T-helper 17 cell (primary cell): Measurements from ENCODE around the gene TBC1D12. TPM values are rescaled to one million over a fixed set of nuclear protein-coding genes. Genes with fewer than 3 reads are reported as not detected.

Source experiments
- ATAC-seq: fragments of 150-1000 bp; cut with Tn5 transposase; 2 replicates; pipeline ENCODE4 v1.10.0; 2021; ENCODE audit warnings: mild to moderate bottlenecking, moderate library complexity
- DNase-seq, 3 donors: peaks; one replicate each; pipeline versions ENCODE4 v3.0.0 to v3.0.0-alpha.2; 2020 to 2021
- H3K9me3 ChIP-seq: one replicate; pipeline ENCODE4 v1.7.0; 2013; ENCODE audit warnings: low read length, mild to moderate bottlenecking; ENCODE audit not compliant: control insufficient read depth, poor library complexity, severe bottlenecking
- H3K27ac Mint-ChIP-seq: one replicate; pipeline ENCODE4 v1.8.0; 2022; ENCODE audit warnings: mild to moderate bottlenecking, moderate library complexity, mixed read lengths
- H3K27me3 Mint-ChIP-seq: one replicate; pipeline ENCODE4 v1.8.0; 2022; ENCODE audit warnings: mixed read lengths
- H3K36me3 Mint-ChIP-seq: one replicate; pipeline ENCODE4 v1.8.0; 2022; ENCODE audit warnings: low read depth, mixed read lengths
- H3K4me1 Mint-ChIP-seq: one replicate; pipeline ENCODE4 v1.8.0; 2022; ENCODE audit warnings: mild to moderate bottlenecking, mixed read lengths
- H3K4me3 Mint-ChIP-seq: one replicate; pipeline ENCODE4 v1.8.0; 2022; ENCODE audit warnings: mild to moderate bottlenecking, moderate library complexity, mixed read lengths
- total RNA-seq, 4 donors: library from RNA in 2 of 4; stranded (reverse) in 2 of 4; gene quantifications; one replicate each; pipeline ENCODE4 v1.2.3 and lab custom pipeline; 2022 to 2026

The TBC1D12 gene
- total RNA-seq, 2 donors from 2014 or later = 1.3 to 1.9 TPM

DNA sequence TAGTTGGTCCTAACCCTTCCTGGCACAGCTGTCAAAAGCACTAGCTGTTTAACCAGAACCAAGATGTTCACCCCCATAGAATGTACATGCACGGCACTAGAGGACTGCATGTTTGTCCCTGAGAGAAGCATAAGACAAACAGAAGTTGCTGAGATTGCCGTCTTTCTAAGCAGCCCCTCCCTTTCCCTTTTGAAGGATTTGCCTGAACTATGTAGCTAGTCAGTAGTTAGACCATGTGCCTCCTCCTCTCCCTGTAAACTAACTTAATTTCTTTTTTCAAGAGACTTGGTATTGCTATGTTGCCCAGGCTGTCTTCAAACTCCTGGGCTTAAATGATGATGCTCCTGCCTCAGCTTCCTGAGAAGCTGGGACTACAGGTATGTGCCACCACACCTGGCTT lies 40.7 kb downstream of the TBC1D12 start:
- Mint-ChIP-seq H3K4me3 (no peak overlapping the region), H3K4me1 (no peaks in the 10 kb centered on the region)

DNA sequence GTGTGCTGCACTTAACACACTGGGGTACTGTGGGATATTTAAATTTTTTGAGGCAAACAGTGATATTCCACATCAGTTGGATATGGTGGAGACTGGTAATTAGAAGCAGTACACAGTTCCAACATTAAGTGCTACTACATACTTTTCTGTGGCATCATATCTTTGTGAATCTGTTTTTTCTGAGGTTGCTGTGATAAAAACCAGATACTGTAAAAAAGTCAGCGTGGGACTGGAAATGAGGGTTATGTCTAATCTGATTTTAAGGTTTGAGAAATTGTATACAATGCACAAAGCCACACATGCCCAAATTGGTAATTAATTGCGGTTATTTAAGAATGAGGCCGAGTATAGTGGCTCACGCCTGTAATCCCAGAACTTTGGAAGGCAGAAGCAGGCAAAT lies 41.2 kb downstream of the TBC1D12 start:
- ATAC-seq (no peak), DNase-seq (no peak)
- Mint-ChIP-seq H3K4me3 (no peak overlapping the region), H3K36me3 (no peaks in the 10 kb centered on the region), H3K4me1 (no peaks in the 10 kb centered on the region), H3K27ac (no peak overlapping the region), H3K27me3 (peaks cover 13% of the 10 kb centered on the region)
- no peaks in the 10 kb centered on the region for H3K9me3 ChIP-seq

More for the DNA sequence above, 40.7 kb downstream of the TBC1D12 start:
- ATAC-seq = no peak
- no peaks in the 10 kb centered on the region for H3K9me3 ChIP-seq
- H3K27me3 Mint-ChIP-seq = peaks cover 13% of the 10 kb centered on the region
- no peak overlapping the region for H3K27ac Mint-ChIP-seq
- DNase-seq = no peak
- no peaks in the 10 kb centered on the region for H3K36me3 Mint-ChIP-seq

DNA sequence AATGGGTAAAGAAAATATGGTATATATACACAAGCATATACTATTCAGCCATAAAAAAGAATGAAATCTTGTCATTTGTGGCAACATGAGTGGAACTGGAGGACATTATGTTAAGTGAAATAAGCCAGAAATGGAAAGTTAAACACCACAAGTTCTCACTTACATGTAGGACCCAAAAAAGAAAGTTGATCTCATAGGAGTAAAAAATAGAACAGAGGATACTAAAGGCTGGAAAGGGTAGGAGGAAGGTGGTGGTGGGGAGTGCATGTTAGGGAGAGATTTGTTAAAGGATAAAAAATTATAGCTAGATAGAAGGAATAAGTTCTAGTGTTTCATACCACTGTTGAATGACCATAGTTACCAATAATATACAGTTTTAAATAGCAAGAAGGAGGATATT lies 48.4 kb downstream of the TBC1D12 start:
- ATAC-seq (no peak), DNase-seq (no peak)
- H3K9me3 ChIP-seq = no peaks in the 10 kb centered on the region
- Mint-ChIP-seq H3K4me3 (no peak overlapping the region), H3K27me3 (no peaks in the 10 kb centered on the region), H3K36me3 (no peaks in the 10 kb centered on the region), H3K27ac (no peak overlapping the region), H3K4me1 (no peaks in the 10 kb centered on the region)

DNA sequence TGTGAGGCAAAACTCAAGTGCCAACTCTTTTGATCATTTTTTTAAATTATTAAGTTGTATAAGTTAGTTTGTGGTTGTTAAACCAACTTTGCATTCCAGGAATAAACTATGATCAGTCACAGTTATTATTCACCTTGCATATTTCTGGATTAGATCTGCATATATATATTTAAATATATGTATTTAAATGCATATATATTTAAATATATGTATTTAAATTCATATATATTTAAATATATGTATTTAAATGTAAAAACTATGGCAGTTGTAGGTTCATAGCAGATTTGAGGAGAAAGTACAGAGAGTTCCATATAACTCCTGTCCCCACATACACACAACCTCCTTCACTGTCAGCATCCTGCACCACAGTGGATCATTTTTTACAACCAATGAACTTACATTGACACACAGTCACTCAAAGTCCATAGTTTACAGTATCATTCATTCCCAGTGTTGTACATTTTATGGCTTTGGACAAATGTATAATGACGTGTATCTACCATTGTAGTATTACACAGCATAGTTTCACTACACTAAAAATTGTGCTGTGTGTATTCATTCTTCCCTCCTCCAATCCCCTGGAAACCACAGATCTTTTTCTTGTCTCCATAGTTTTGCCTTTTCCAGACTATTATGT lies 49.7 kb downstream of the TBC1D12 start:
- no peak for DNase-seq
- H3K27me3 Mint-ChIP-seq = no peaks in the 10 kb centered on the region
- H3K4me1 Mint-ChIP-seq = no peaks in the 10 kb centered on the region
- H3K27ac Mint-ChIP-seq = no peak overlapping the region
- H3K9me3 ChIP-seq = no peaks in the 10 kb centered on the region
- H3K36me3 Mint-ChIP-seq = no peaks in the 10 kb centered on the region
- no peak overlapping the region for H3K4me3 Mint-ChIP-seq
- no peak for ATAC-seq

DNA sequence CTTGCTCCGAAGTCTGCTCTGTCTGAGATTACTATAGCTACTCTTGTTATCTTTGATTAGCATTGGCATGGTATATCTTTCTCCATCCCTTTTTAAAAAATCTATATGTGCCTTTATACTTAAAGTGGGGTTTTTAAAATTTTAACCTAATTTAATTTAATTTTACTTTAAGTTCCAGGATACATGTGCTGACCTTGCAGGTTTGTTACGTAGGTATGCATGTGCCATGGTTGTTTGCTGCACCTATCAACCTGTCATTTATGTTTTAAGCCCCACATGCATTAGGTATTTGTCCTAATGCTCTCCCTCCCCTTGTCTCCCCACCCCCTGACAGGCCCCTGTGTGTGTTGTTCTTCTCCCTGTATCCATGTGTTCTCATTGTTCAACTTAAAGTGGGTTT lies 54.6 kb downstream of the TBC1D12 start:
- no peaks in the 10 kb centered on the region for H3K4me1 Mint-ChIP-seq
- H3K36me3 Mint-ChIP-seq = no peaks in the 10 kb centered on the region
- no peaks in the 10 kb centered on the region for H3K9me3 ChIP-seq

DNA sequence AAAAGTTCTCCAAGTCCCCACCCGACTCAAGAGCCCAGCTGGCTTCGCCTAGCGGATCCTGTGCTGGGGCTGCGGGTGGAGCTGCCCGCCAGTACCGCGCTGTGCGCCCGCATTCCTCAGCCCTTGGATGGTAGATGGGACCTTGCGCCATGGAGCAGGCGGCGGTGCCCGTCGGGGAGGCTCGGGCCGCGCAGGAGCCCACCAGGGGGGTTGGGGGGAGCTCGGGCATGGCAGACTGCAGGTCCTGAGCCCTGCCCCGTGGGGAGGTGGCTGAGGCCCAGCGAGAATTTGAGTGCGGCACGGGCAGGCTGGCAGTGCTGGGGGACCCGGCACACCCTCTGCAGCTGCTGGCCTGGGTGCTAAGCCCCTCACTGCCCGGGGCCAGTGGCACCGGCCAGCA lies 57.0 kb downstream of the TBC1D12 start:
- no peaks in the 10 kb centered on the region for H3K9me3 ChIP-seq
- Mint-ChIP-seq H3K27ac (no peak overlapping the region), H3K4me3 (no peak overlapping the region), H3K36me3 (no peaks in the 10 kb centered on the region), H3K4me1 (no peaks in the 10 kb centered on the region), H3K27me3 (peaks cover 5% of the 10 kb centered on the region)
- ATAC-seq = no peak
- DNase-seq = no peak

More for the DNA sequence above, 54.6 kb downstream of the TBC1D12 start:
- ATAC-seq (no peak), DNase-seq (no peak)
- Mint-ChIP-seq H3K27me3 (no peaks in the 10 kb centered on the region), H3K4me3 (no peak overlapping the region), H3K27ac (no peak overlapping the region)

DNA sequence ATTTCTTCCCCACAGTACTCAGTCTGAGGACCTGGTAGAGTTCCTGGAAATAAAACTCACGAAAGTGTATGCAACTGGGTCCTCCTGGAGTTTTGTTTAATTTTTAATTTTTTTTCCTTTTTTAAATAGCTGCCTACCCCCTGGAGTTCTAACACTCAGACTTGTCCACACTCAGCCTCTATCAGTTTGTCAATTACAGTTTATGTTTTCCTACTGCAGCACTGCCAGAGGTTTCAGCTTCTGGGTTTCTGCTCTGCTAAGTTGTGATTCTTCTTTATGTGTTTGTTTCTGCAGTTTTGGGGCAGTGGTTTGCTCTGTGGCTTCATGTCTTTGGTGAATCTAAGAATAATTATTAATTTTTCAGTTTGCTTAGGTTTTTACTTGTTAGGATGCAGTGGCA lies 59.2 kb downstream of the TBC1D12 start:
- Mint-ChIP-seq H3K36me3 (no peaks in the 10 kb centered on the region), H3K27ac (no peak overlapping the region), H3K4me1 (no peaks in the 10 kb centered on the region), H3K4me3 (no peak overlapping the region), H3K27me3 (peaks cover 10% of the 10 kb centered on the region)
- ATAC-seq (no peak), DNase-seq (no peak)
- H3K9me3 ChIP-seq = no peaks in the 10 kb centered on the region

DNA sequence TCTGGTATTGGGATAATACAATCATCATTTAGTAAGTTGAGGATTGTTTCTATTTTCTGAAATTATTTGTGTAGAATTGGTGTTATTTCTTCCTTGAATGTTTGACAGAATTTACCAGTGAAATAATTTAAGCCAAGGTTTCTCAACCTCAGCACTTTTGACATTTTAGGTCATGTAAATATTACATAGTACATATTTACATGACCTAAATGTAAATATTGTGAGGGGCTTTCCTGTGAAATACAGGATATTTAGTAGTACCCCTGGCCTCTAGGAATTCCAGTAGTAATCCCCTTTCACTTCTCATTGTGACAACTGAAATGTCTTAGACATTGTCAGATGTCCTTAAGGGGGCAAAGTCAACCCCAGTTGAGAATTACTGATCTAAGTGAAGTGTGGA lies 59.8 kb downstream of the TBC1D12 start:
- H3K9me3 ChIP-seq = no peaks in the 10 kb centered on the region
- Mint-ChIP-seq H3K4me1 (no peaks in the 10 kb centered on the region), H3K4me3 (no peak overlapping the region), H3K36me3 (no peaks in the 10 kb centered on the region), H3K27ac (no peak overlapping the region), H3K27me3 (peaks cover 10% of the 10 kb centered on the region)
- no peak for DNase-seq
- ATAC-seq = no peak

DNA sequence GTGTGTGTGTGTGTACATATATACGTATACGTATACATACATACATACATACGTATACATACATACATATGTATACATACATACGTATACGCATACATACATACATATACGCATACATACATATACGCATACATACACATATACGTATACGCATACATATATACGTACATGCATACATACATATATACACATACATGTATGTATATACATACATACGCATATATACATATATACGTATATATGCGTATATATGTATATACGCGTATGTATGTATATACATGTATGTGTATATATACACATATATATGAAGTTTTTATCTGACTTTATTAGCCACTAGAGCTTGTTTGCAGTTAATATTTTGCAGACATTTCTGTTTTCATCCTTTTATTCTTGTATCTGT lies 63.3 kb downstream of the TBC1D12 start:
- H3K9me3 ChIP-seq = no peaks in the 10 kb centered on the region
- Mint-ChIP-seq H3K36me3 (peaks cover 3% of the 10 kb centered on the region), H3K4me1 (no peaks in the 10 kb centered on the region), H3K27me3 (peaks cover 20% of the 10 kb centered on the region), H3K27ac (no peak overlapping the region), H3K4me3 (no peak overlapping the region)
- DNase-seq (no peak), ATAC-seq (no peak)

DNA sequence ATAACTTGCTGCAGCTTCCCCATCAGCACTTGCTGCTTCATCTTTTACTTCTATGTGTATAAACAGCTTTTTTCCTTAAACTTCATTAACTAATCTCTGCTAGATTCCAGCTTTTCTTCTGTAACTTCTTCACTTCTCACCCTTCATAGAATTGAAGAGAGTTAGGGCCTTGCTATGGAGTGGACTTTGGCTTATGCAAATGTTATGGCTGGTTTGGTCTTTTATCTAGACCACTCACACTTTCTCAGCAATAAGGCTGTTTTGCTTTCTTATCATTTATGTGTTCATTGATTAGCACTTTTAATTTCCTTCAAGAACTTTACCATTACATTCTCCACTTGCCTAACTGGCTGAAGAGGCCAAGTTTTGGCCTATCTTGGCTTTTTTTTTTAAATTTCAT lies 79.1 kb downstream of the TBC1D12 start:
- Mint-ChIP-seq H3K27me3 (peaks cover 5% of the 10 kb centered on the region), H3K4me1 (no peaks in the 10 kb centered on the region), H3K27ac (no peak overlapping the region), H3K4me3 (no peak overlapping the region), H3K36me3 (no peaks in the 10 kb centered on the region)
- no peak for DNase-seq
- no peak for ATAC-seq
- H3K9me3 ChIP-seq = no peaks in the 10 kb centered on the region

DNA sequence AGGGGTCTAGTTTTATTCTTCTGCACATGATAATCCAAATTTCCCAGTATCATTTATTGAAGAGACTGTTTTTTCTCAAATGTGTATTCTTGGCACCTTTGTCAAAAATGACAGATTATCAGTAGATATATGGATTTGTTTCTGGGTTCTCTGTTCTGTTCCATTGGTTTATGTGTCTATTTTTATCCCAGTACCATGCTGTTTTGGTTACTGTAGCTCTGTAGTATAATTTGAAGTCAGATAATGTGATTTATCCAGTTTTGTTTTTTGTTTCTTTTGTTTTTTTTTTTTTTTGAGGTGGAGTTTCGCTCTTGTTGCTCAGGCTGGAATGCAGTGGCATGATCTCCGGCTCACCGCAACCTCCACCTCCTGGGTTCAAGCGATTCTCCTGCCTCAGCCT lies 81.6 kb downstream of the TBC1D12 start:
- Mint-ChIP-seq H3K4me1 (no peaks in the 10 kb centered on the region), H3K27ac (no peak overlapping the region), H3K36me3 (no peaks in the 10 kb centered on the region), H3K27me3 (no peaks in the 10 kb centered on the region), H3K4me3 (no peak overlapping the region)
- DNase-seq (no peak), ATAC-seq (no peak)
- peaks cover 2% of the 10 kb centered on the region for H3K9me3 ChIP-seq

DNA sequence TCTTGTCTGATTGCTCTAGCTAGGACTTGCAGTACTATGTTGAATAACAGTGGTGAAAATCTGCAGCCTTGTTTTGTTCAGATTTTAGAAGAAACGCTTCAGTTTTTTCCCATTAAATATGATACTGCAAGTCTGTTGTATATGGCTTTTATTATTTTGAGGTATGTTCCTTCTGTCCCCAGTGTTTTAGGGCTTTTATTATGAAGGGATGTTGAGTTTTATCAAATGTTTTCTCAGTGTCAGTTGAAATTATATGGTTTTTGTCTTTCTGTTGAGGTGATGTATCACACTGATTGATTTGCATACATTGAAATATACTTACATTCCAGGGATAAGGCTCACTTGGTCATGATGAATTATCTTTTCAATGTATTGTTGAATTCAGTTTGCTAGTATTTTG lies 82.8 kb downstream of the TBC1D12 start:
- Mint-ChIP-seq H3K4me3 (no peak overlapping the region), H3K27me3 (peaks cover 8% of the 10 kb centered on the region), H3K4me1 (no peaks in the 10 kb centered on the region), H3K36me3 (no peaks in the 10 kb centered on the region), H3K27ac (no peak overlapping the region)
- peaks cover 2% of the 10 kb centered on the region for H3K9me3 ChIP-seq
- no peak for DNase-seq
- ATAC-seq = no peak

DNA sequence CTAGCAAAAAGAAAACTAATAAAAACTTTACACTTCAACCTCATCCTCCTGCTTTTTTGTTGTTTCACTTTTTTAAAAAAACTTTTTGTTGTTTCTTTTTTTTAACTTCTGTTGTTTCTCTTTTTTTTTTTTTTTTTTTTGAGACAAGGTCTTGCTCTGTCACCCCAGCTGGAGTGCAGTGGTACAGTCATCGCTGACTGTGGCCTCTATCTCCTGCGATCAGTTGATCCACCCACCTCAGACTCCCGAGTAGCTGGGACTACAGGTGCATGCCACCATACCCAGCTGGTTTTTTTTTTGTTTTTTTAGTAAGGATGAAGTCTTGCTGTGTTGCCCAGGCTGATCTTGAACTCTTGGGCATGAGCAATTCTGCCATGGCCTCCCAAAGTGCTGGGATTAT lies 85.2 kb downstream of the TBC1D12 start:
- H3K4me3 Mint-ChIP-seq = no peak overlapping the region
- no peak for ATAC-seq
- H3K27me3 Mint-ChIP-seq = peaks cover 16% of the 10 kb centered on the region
- no peaks in the 10 kb centered on the region for H3K36me3 Mint-ChIP-seq
- no peaks in the 10 kb centered on the region for H3K4me1 Mint-ChIP-seq
- no peak for DNase-seq
- H3K27ac Mint-ChIP-seq = no peak overlapping the region
- peaks cover 2% of the 10 kb centered on the region for H3K9me3 ChIP-seq

DNA sequence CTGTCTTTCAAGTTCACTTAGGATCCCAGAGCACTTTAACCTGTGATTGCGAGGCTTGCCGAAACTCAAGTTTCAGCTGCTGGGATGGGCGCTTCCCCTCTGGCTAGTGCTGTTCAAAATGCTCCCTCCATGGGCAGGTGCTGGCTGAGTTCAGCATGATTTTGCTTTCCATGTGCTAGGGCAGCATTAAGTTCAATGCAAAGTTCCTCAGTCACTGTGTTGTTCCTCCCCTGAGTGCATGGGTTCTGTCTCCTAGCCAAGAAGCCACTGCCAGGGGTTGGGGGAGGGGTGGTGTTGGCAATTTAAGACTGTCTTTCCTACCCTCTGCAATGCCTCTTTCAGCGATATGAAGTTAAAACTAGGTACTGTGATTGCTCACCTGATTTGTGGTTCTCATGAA lies 86.8 kb downstream of the TBC1D12 start:
- Mint-ChIP-seq H3K36me3 (no peaks in the 10 kb centered on the region), H3K27ac (no peak overlapping the region), H3K4me1 (no peaks in the 10 kb centered on the region), H3K4me3 (no peak overlapping the region), H3K27me3 (peaks cover 16% of the 10 kb centered on the region)
- no peak for ATAC-seq
- peaks cover 2% of the 10 kb centered on the region for H3K9me3 ChIP-seq
- no peak for DNase-seq
